BE2C (cell line): Measurements from ENCODE around the gene ZNF804B.

Source experiments
- DNase-seq: peaks from one replicate; pipeline ENCODE4 v3.0.0-alpha.2; 2020
- H3K27me3 ChIP-seq: fragments of 250-450 bp; sonication (Bioruptor Pico); 2 replicates; pipeline ENCODE4 v1.5.1; 2020; ENCODE audit warnings: mild to moderate bottlenecking
- H3K36me3 ChIP-seq: fragments of 250-450 bp; sonication (Bioruptor Pico); 2 replicates; pipeline ENCODE4 v1.5.1; 2020; ENCODE audit warnings: mild to moderate bottlenecking
- H3K4me1 ChIP-seq: fragments of 250-450 bp; sonication (Bioruptor Pico); 2 replicates; pipeline ENCODE4 v1.5.1; 2020
- H3K4me3 ChIP-seq: 2 replicates; pipeline ENCODE4 v1.5.1; 2011; ENCODE audit warnings: low read depth, low read length
- H3K9me3 ChIP-seq: fragments of 250-450 bp; sonication (Bioruptor Pico); 2 replicates; pipeline ENCODE4 v1.5.1; 2020
- TF ChIP-seq, protein P1 (sequence below): IDR thresholded peaks from 2 replicates; pipeline ENCODE4 v1.5.1; 2012; ENCODE audit warnings: mild to moderate bottlenecking, low read depth, low read length

The ZNF804B gene

DNA sequence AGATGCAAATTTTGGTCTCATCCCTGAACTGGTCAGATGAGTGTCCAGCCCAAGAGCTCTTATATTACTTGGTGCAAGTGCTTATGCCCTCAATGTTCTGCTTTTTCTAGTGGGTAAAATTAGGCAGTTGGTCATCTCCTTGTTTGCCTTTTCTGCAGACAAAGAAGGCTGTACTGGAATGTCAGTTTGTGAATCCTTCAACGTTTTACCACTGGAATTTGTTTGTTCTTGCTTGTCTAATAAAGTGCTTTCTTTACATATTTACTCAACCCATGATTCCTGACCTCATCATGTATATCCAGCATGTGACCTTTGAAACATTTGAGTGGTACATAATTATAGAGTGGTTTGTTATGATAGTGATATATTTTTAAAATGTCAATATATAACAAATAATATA lies 268.3 kb downstream of the ZNF804B start:
- Histone ChIP-seq H3K4me1 (no peaks in the 10 kb centered on the region), H3K4me3 (no peak overlapping the region)
- no peak for DNase-seq

DNA sequence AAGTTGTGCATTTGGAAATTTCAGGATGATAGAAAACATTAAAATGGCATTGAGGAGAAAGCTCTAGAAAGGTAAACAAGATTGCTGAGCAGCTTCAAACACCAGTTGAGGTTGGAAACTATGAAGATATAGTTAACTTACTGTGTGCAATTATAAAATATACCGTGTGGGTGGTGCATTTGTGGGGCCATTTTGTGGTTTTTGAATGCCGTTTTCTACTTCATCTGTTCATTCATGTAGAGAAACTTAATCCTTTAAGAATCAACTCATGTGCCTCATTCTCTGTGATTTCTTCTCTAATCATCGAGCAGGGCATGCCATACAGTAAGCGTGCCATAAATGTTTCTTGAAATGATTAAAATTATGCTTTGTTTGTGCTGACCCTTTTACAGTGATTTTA lies 268.8 kb downstream of the ZNF804B start:
- TF ChIP-seq, protein P1, sequence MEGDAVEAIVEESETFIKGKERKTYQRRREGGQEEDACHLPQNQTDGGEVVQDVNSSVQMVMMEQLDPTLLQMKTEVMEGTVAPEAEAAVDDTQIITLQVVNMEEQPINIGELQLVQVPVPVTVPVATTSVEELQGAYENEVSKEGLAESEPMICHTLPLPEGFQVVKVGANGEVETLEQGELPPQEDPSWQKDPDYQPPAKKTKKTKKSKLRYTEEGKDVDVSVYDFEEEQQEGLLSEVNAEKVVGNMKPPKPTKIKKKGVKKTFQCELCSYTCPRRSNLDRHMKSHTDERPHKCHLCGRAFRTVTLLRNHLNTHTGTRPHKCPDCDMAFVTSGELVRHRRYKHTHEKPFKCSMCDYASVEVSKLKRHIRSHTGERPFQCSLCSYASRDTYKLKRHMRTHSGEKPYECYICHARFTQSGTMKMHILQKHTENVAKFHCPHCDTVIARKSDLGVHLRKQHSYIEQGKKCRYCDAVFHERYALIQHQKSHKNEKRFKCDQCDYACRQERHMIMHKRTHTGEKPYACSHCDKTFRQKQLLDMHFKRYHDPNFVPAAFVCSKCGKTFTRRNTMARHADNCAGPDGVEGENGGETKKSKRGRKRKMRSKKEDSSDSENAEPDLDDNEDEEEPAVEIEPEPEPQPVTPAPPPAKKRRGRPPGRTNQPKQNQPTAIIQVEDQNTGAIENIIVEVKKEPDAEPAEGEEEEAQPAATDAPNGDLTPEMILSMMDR: no peak
- Histone ChIP-seq H3K36me3 (no peaks in the 10 kb centered on the region), H3K9me3 (no peaks in the 10 kb centered on the region), H3K4me3 (no peak overlapping the region), H3K27me3 (no peaks in the 10 kb centered on the region), H3K4me1 (no peaks in the 10 kb centered on the region)
- no peak for DNase-seq

More for the DNA sequence above, 268.3 kb downstream of the ZNF804B start:
- H3K27me3 ChIP-seq: no peaks in the 10 kb centered on the region
- H3K36me3 ChIP-seq: no peaks in the 10 kb centered on the region
- TF ChIP-seq, protein P1: no peak
- H3K9me3 ChIP-seq: no peaks in the 10 kb centered on the region; the same call in 1 of the 2 replicates

DNA sequence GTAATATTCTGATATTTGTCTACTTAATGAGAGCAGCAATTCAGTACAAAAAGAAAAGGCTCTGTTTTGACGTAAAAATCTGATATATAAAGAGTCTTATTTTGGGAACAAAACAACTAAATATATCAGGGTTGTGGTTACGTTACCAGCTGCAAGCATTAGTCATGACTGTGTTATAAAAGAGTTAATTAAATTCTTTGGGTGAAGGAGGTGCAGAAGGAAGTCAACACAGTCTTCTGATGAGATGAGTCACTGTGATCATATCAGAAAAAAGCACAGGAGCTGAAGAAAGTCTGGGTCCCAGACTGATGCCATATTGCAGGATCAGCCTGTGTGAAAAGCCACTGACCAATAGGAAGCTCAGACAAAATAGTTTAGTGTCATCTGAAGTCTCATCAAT lies 270.4 kb downstream of the ZNF804B start:
- no peak for DNase-seq
- TF ChIP-seq, protein P1: no peak

GRCh38 chr7:89041240-89041639 lies 281.7 kb downstream of the ZNF804B start:
- Histone ChIP-seq H3K27me3 (no peaks in the 10 kb centered on the region), H3K36me3 (no peaks in the 10 kb centered on the region), H3K4me1 (no peaks in the 10 kb centered on the region), H3K9me3 (no peaks in the 10 kb centered on the region), H3K4me3 (no peak overlapping the region)
- no peak for DNase-seq
- TF ChIP-seq, protein P1: no peak

More for the DNA sequence above, 270.4 kb downstream of the ZNF804B start:
- Histone ChIP-seq H3K36me3 (no peaks in the 10 kb centered on the region), H3K9me3 (no peaks in the 10 kb centered on the region), H3K27me3 (no peaks in the 10 kb centered on the region), H3K4me1 (no peaks in the 10 kb centered on the region), H3K4me3 (no peak overlapping the region)

DNA sequence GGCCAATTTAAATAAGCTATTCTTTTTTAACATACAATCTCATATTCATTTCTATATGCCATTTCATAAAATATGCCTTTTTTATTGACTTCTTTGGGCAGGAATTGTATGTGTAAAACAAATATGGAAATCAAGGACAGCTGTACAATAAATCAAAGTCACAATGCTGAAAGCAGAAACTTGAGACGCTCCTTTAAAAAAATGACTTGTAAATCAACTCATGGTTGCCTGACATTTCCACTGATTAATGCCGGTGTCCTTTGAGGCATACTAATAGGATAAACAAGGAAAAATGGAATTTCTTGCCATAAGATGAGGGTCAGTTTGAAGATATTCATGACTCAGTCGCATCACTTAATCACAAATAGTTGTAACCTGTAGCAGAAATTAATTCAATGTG lies 283.4 kb downstream of the ZNF804B start:
- Histone ChIP-seq H3K4me1 (no peaks in the 10 kb centered on the region), H3K4me3 (no peak overlapping the region), H3K9me3 (no peaks in the 10 kb centered on the region), H3K36me3 (no peaks in the 10 kb centered on the region), H3K27me3 (no peaks in the 10 kb centered on the region)
- no peak for DNase-seq
- TF ChIP-seq, protein P1: no peak

GRCh38 chr7:89049043-89049442 lies 289.5 kb downstream of the ZNF804B start:
- H3K4me3 ChIP-seq: no peak overlapping the region
- no peaks in the 10 kb centered on the region for H3K9me3 ChIP-seq
- H3K36me3 ChIP-seq: no peaks in the 10 kb centered on the region
- no peak for DNase-seq
- H3K27me3 ChIP-seq: no peaks in the 10 kb centered on the region
- H3K4me1 ChIP-seq: no peaks in the 10 kb centered on the region
- TF ChIP-seq, protein P1: no peak
